NCI-H82 treated with DMSO at 0.1 percent for 48 hours (cell line): Measurements from ENCODE around the gene CPSF4.
A peak's percentile ranks its signal among the peaks of the same experiment; 100 is the strongest.
"Not testable (repeated sequence)": the region's sequence is repeated elsewhere in the genome, so short reads cannot be mapped to it uniquely, and the experiment has no call there.

Source experiments
- DNase-seq: peaks from one replicate; lab custom pipeline; 2025; ENCODE audit not compliant: unreplicated experiment; lab: John Stamatoyannopoulos, UW

CPSF4 gene

DNA sequence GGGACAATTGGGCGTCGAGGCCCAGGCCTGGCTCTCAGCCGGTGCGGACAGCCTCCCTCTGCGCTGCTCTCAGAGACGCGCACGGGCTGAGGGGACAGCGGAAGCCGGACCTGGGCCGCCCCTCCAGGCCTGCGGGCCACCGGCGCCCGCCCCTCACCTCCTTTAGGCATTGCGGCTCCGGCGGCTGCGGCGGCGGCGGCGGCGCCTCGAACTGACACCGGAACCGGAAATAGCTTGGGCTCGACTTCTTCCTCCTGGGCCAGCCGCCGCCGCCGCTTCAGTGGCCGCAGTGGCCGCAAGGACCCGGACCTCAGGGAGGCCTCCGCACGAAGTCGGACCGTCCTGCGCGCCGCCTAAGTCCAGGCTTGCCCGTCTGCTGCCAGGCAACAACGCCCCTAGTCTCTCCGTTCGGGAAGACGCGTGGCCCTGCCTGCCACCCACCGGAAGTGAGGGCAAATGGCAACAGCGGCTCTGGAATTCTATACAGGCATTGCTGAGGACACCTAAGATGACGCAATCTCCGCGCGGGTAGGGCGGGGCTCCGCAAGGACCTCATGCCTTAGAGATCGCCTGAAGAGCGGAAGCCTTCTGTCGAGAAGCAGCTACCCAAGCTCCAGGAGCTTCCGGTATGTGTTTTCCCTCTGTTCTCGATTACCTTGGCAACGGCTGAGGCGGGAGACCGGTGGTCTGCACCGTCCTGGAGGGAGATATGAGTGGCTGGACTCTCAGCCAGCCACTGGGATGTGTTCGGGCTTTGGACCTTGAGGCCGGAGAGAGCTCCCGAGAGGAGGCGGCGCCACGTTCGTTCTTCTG is 30.2 kb upstream of the CPSF4 start, which contains the start of the genes BUD31 and PDAP1:
TSS of gene BUD31 (plus strand) at position 591 of the 813 bp plus-strand sequence. CDS start 2,124 bp downstream, outside the sequence.
TSS of gene PDAP1 (minus strand) at position 219 of the 813 bp plus-strand sequence. CDS start at position 170, 49 bp downstream.
- DNase-seq, result peak; percentile 90

- DNase-seq, result no peak
Measured at GRCh38 chr7:99409192-99409572, 29.6 kb upstream of the CPSF4 start.

GRCh38 chr7:99409806-99410205 is 28.9 kb upstream of the CPSF4 start:
- DNase-seq, result no peak

GRCh38 chr7:99410635-99411034 is 28.1 kb upstream of the CPSF4 start:
- no peak for DNase-seq

GRCh38 chr7:99415513-99416127 is 23.1 kb upstream of the CPSF4 start:
- not testable (repeated sequence) for DNase-seq

DNA sequence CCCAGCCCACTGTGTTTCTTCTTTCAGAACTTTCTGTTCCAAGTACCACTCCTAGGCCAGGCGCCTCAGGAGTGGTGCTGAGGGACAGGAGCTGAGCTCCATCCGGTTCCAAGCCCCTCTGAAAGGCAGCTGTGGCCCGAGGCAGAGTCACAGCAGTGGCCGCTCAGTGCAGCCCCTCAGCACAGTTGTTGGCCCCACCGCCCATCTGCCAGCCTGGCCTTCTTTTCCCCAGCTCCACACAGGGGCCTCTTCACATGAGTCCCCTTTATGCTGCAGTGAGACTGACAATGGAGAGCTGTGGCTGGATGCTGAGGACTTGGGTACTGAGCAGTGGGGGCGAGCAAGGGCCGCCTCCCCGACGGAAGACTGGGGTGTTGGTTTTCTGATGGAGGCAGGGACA is 20.5 kb upstream of the CPSF4 start:
- DNase-seq, result no peak

GRCh38 chr7:99419323-99420021 is 19.3 kb upstream of the CPSF4 start:
- DNase-seq, result no peak

DNA sequence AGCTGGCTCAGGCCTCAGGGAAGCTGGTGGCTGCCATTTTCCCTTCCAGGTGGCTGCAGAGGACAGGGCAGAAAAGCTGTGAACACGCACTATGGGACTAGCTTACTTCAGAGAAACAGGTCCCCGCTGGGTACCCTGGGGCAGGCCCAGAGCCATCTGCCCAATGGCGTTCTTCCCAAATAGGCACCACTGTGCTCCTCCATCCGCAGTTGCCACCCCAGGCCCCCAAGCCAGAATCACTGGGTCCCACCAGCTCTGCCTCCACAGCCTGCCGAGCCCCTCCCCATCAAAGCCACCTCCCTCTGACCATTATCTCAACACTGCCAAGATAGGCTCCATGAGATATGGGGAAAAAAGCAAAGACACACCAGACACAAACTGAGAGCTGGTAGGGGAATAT is 18.5 kb upstream of the CPSF4 start:
- no peak for DNase-seq

- DNase-seq, result no peak
Measured at GRCh38 chr7:99420986-99421385, 17.8 kb upstream of the CPSF4 start.

DNA sequence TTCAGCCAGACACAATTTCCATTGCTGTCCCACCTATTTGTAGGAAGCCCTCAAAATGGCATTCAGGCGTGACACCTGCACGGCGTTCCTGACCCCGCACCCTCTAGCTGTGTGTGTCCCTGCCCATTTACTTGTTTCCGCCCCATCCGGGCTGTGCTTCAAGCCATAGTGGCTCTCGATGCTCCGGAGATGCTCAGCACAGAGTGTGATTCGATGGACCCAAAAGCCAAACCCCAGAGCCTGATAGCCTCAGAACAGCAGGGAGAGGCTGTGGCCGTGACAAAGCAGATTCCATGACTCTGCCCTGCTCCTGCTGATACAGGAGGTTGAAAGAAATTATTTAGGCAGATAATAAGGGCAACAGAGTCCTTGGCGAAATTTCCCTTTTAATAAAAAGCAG is 16.6 kb upstream of the CPSF4 start:
- DNase-seq, result no peak

DNA sequence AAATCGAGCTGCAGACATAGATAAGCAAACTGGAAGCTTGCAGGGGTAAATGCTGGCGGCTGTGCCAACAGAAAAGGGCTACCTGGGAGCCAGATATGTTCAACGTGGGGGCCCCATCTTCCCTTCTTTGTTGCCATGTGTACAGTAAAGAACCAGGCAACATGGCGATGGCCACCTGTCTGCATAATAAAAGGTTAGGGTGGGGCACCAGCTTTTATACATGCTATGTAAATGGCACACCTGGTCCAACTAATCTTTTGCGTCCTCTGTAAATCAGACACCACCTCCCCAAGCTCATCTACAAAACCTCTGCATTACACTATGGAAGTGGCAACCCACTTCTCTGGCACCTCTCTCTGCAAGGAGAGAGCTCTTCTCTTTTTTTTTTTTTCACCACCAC is 16.1 kb upstream of the CPSF4 start:
- no peak for DNase-seq

GRCh38 chr7:99424932-99425730 is 13.6 kb upstream of the CPSF4 start:
- no peak for DNase-seq

- no peak for DNase-seq
Measured at GRCh38 chr7:99428972-99429566, 9.7 kb upstream of the CPSF4 start.

DNA sequence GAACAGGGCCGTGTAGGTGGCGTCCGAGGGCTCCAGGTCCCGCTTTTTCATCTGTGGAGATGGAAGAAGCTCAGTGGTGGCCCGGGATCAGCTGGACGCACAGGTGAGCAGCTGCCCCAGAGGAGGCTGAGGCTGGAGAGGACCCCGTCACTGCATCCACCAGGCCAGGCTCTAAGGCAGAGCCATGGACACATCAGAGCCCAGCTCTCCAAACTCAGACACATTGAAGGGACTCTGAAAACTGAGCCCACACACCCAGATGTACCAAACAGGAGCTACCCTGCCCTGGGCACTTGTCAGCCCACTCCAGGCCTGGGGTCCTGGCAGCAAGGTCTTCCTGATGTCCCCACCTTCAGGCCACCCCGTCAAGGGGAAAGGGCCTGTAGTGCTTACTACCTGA is 9.0 kb upstream of the CPSF4 start:
- no peak for DNase-seq

DNA sequence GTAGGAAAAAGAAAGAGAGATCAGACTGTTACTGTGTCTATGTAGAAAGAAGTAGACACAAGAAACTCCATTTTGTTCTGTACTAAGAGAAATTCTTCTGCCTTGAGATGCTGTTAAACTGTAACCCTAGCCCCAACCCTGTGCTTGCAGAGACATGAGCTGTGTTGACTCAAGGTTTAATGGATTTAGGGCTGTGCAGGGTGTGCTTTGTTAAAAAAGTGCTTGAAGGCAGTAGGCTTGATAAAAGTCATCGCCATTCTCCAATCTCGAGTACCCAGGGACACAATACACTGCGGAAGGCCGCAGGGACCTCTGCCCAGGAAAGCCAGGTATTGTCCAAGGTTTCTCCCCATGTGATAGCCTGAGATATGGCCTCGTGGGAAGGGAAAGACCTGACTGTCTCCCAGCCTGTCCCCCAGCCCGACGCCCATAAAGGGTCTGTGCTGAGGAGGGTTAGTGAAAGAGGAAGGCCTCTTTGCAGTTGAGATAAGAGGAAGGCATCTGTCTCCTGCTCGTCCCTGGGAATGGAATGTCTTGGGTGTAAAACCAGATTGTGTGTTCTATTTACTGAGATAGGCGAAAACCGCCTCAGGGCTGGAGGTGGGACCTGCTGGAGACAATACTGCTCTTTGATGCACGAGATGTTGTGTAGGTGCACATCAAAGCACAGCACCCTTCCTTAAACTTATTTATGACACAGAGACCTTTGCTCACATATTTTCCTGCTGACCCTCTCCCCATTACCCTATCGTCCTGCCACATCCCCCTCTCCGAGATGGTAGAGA is 6.8 kb upstream of the CPSF4 start:
- DNase-seq, result not testable (repeated sequence)

GRCh38 chr7:99433158-99433557 is 5.6 kb upstream of the CPSF4 start:
- no peak for DNase-seq

DNA sequence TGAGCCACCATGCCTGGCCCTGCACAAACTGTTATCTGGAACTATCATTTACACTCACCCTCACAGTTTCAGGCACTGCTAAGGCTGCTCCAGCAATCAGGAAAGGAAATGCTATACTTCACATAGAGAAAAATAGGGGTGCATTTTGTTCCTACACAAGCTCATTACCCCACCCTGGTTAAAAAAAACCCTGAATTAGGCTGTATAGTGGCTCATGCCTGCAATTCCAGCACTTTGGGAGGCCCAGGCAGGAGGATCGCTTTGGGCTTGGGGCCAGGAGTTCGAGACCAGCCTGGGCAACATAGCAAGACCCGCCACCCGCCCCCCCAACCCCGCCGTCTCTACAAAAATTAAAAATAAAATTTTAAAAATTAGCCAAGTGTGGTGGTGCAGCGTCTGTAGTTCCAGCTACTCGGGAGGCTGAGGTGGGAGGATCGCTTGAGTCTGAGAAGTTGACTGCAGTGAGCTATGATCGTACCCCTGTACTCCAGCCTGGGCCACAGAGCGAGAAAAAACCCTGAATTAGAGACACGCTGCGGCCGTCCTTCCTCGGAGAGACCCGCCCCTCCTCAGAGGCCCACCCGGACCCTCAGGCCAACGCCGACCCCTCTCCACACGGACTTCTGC is 684 bp upstream of the CPSF4 start:
- DNase-seq, result no peak

DNA sequence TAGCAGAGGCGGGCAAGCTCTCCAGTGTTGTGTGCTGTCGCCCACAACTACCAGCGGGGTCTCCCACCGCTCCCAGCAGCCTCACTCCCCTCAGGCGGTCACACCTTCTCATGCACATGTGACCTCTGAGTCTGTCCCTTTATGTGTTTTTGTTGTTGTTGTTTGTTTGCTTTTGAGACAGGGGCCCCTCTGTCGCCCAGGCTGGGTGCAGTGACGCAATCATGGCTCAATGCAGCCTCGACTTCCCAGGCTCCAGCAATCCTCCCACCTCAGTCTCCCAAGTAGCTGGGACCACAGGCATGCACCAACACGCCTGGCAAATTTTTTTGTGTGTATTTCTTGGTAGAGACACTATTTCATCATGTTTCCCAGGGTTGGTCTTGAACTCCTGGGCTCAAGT is 1.5 kb downstream of the CPSF4 start:
- no peak for DNase-seq

GRCh38 chr7:99446096-99446495 is 7.4 kb downstream of the CPSF4 start:
- DNase-seq, result no peak
